Measurements from ENCODE around the gene EBF4.
"Not testable (repeated sequence)": the region's sequence is repeated elsewhere in the genome, so short reads cannot be mapped to it uniquely, and the experiment has no call there.

The EBF4 gene

GRCh38 chr20:2759603-2760296, 67.2 kb downstream of the EBF4 start:
- no peak for DNase-seq

GRCh38 chr20:2760297-2760951, 67.8 kb downstream of the EBF4 start:
- no peak for DNase-seq

GRCh38 chr20:2760952-2761305, 68.3 kb downstream of the EBF4 start:
- no peak for DNase-seq

GRCh38 chr20:2761885-2762284, 69.3 kb downstream of the EBF4 start:
- DNase-seq, result no peak

- no peak for DNase-seq
Measured at GRCh38 chr20:2762578-2763131, 70.1 kb downstream of the EBF4 start.

GRCh38 chr20:2763186-2763585, 70.6 kb downstream of the EBF4 start:
- DNase-seq, result no peak

GRCh38 chr20:2767768-2768631, 75.4 kb downstream of the EBF4 start:
- DNase-seq, result no peak

GRCh38 chr20:2768632-2769015, 76.0 kb downstream of the EBF4 start:
- no peak for DNase-seq

GRCh38 chr20:2770091-2770490, 77.5 kb downstream of the EBF4 start:
- not testable (repeated sequence) for DNase-seq

GRCh38 chr20:2771631-2772080, 79.1 kb downstream of the EBF4 start:
- DNase-seq, result no peak

GRCh38 chr20:2773812-2774211, 81.2 kb downstream of the EBF4 start:
- DNase-seq, result no peak

GRCh38 chr20:2775139-2775538, 82.6 kb downstream of the EBF4 start:
- DNase-seq, result no peak

GRCh38 chr20:2778602-2779321, 86.2 kb downstream of the EBF4 start:
- no peak for DNase-seq

- no peak for DNase-seq
Measured at GRCh38 chr20:2780948-2781347, 88.4 kb downstream of the EBF4 start.

- no peak for DNase-seq
Measured at GRCh38 chr20:2783908-2784566, 91.5 kb downstream of the EBF4 start.

GRCh38 chr20:2793471-2793870, 100.9 kb downstream of the EBF4 start:
- no peak for DNase-seq

- DNase-seq, result no peak
Measured at GRCh38 chr20:2794202-2794748, 101.7 kb downstream of the EBF4 start.

- DNase-seq, result no peak
Measured at GRCh38 chr20:2794866-2795447, 102.4 kb downstream of the EBF4 start.

- no peak for DNase-seq
Measured at GRCh38 chr20:2795451-2795850, 102.9 kb downstream of the EBF4 start.

GRCh38 chr20:2796011-2796660, 103.6 kb downstream of the EBF4 start:
- no peak for DNase-seq
